ENCODE data around the gene RABGAP1L. TPM values are rescaled to one million over a fixed set of nuclear protein-coding genes. Genes with fewer than 3 reads are reported as not detected.
A peak's percentile ranks its signal among the peaks of the same experiment; 100 is the strongest.
"Not testable (repeated sequence)": the region's sequence is repeated elsewhere in the genome, so short reads cannot be mapped to it uniquely, and the experiment has no call there.

Gene RABGAP1L
- total and polyA plus RNA-seq, 2 experiments from 2014 or later = 9.2 to 21.4 TPM

GRCh38 chr1:174531751-174532150, 372.4 kb downstream of the RABGAP1L start:
- Histone ChIP-seq H3K4me3 (no peak overlapping the region), H3K36me3 (no peaks in the 10 kb centered on the region), H3K9me3 (ENCODE audit: low read depth) (no peaks in the 10 kb centered on the region), H3K27me3 (no peaks in the 10 kb centered on the region), H3K27ac (no peak overlapping the region), H3K4me1 (ENCODE audit: low read depth) (peaks cover 6% of the 10 kb centered on the region)
- no peak for DNase-seq (ENCODE audit: low read depth in 1 of 2, low spot score in 1 of 2)
- TF ChIP-seq, protein P1, sequence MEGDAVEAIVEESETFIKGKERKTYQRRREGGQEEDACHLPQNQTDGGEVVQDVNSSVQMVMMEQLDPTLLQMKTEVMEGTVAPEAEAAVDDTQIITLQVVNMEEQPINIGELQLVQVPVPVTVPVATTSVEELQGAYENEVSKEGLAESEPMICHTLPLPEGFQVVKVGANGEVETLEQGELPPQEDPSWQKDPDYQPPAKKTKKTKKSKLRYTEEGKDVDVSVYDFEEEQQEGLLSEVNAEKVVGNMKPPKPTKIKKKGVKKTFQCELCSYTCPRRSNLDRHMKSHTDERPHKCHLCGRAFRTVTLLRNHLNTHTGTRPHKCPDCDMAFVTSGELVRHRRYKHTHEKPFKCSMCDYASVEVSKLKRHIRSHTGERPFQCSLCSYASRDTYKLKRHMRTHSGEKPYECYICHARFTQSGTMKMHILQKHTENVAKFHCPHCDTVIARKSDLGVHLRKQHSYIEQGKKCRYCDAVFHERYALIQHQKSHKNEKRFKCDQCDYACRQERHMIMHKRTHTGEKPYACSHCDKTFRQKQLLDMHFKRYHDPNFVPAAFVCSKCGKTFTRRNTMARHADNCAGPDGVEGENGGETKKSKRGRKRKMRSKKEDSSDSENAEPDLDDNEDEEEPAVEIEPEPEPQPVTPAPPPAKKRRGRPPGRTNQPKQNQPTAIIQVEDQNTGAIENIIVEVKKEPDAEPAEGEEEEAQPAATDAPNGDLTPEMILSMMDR (IDR thresholded peaks at IDR 0.05; ENCODE audit: low read depth, low read length) = no peak

- Histone ChIP-seq H3K4me3 (no peak overlapping the region), H3K4me1 (ENCODE audit: low read depth) (peaks cover 6% of the 10 kb centered on the region), H3K36me3 (no peaks in the 10 kb centered on the region), H3K27ac (no peak overlapping the region), H3K9me3 (ENCODE audit: low read depth) (no peaks in the 10 kb centered on the region), H3K27me3 (no peaks in the 10 kb centered on the region)
- DNase-seq (ENCODE audit: low read depth in 1 of 2, low spot score in 1 of 2) = no peak
- TF ChIP-seq, protein P1 (IDR thresholded peaks at IDR 0.05; ENCODE audit: low read depth, low read length) = no peak
Observed at GRCh38 chr1:174534789-174535188, 375.5 kb downstream of the RABGAP1L start.

- Histone ChIP-seq H3K27ac (peak overlapping the region; percentile 21), H3K27me3 (no peaks in the 10 kb centered on the region), H3K4me1 (ENCODE audit: low read depth) (peaks cover 6% of the 10 kb centered on the region), H3K36me3 (no peaks in the 10 kb centered on the region), H3K4me3 (no peak overlapping the region), H3K9me3 (ENCODE audit: low read depth) (no peaks in the 10 kb centered on the region)
- TF ChIP-seq, protein P1 (IDR thresholded peaks at IDR 0.05; ENCODE audit: low read depth, low read length) = no peak
- peak in 1 of 2 donors; percentile 23 for DNase-seq (ENCODE audit: low read depth in 1 of 2, low spot score in 1 of 2)
Observed at GRCh38 chr1:174535207-174535606, 375.9 kb downstream of the RABGAP1L start.

DNA sequence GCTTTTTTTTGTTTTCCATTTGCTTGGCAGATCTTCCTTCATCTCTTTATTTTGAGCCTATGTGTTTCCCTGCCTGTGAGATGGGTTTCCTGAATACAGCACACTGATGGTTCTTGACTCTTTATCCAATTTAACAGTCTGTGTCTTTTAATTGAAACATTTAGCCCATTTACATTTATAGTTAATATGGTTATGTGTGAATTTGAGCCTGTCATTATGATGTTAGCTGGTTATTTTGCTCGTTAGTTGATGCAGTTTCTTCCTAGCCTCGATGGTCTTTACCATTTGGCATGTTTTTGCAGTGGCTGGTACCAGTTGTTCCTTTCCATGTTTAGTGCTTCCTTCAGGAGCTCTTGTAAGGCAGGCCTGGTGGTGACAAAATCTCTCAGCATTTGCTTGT, 384.1 kb downstream of the RABGAP1L start:
- not testable (repeated sequence) for H3K9me3 ChIP-seq (ENCODE audit: low read depth); H3K27me3 ChIP-seq; H3K4me1 ChIP-seq (ENCODE audit: low read depth); H3K36me3 ChIP-seq; H3K4me3 ChIP-seq; H3K27ac ChIP-seq; DNase-seq (ENCODE audit: low read depth in 1 of 2, low spot score in 1 of 2)

DNA sequence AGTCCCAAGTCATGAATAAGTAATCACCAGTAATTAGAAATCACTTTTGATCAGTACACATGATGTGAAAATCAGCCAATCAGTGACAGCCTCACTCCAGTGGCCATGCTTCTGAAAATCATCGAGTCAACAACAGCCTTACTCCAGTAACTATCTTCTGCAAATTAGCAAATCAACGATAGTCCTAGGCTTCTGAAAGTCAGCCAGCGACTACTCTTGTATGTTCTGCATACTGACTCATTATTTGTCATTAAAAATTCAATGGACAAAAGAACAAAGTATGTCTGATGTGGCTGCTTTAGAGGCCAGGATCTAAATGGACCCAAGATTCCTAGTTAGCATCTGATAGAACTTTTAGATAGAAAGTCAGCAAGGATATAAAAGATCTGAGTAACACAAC, 391.0 kb downstream of the RABGAP1L start:
- Histone ChIP-seq H3K27me3 (no peaks in the 10 kb centered on the region), H3K4me3 (no peak overlapping the region), H3K4me1 (ENCODE audit: low read depth) (no peaks in the 10 kb centered on the region), H3K36me3 (no peaks in the 10 kb centered on the region), H3K9me3 (ENCODE audit: low read depth) (no peaks in the 10 kb centered on the region), H3K27ac (no peak overlapping the region)
- DNase-seq (ENCODE audit: low read depth in 1 of 2, low spot score in 1 of 2) = no peak
- TF ChIP-seq, protein P1 (IDR thresholded peaks at IDR 0.05; ENCODE audit: low read depth, low read length) = no peak

DNA sequence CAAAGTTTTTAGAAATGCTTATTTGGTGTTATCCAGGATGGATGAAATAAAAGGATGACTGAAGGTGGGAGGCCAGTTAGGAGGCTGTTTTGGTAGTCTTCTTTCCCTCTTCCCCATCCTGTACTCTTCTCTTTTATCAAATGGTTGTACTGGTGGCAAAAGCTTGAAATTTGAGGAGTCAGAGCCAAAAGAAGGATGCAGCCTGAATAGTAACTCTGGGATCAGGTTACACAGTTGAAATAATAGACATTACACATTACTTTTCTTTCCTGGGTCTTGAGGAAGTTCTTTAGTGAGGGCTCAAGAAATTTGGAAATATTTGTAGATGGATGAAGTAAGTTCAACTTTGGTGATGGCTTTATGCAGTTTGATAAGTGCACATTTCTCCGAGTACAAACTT, 397.1 kb downstream of the RABGAP1L start:
- no peaks in the 10 kb centered on the region for H3K27me3 ChIP-seq
- H3K27ac ChIP-seq = no peak overlapping the region
- TF ChIP-seq, protein P1 (IDR thresholded peaks at IDR 0.05; ENCODE audit: low read depth, low read length) = no peak
- H3K9me3 ChIP-seq (ENCODE audit: low read depth) = no peaks in the 10 kb centered on the region
- no peak overlapping the region for H3K4me3 ChIP-seq
- H3K4me1 ChIP-seq (ENCODE audit: low read depth) = no peaks in the 10 kb centered on the region
- DNase-seq (ENCODE audit: low read depth in 1 of 2, low spot score in 1 of 2) = no peak
- no peaks in the 10 kb centered on the region for H3K36me3 ChIP-seq

Data from cardiac muscle cell (in vitro differentiated cells and primary cell).